Coronary artery (tissue), 2 donors: ENCODE results near the gene VCX.
"Not testable (repeated sequence)": the region's sequence is repeated elsewhere in the genome, so short reads cannot be mapped to it uniquely, and the experiment has no call there.

Experiments used
- DNase-seq: peaks from one replicate; pipeline ENCODE4 v3.0.0-alpha.2; 2017; ENCODE audit warnings: low spot score
- H3K27ac ChIP-seq, 2 donors: fragments of 200-600 bp; sonication (generic); one replicate each; pipeline ENCODE4 v1.5.1; 2016 to 2019
- H3K4me3 ChIP-seq: fragments of 200-600 bp; sonication (generic); 2 replicates; pipeline ENCODE4 v1.5.1; 2016; ENCODE audit warnings: mild to moderate bottlenecking, moderate library complexity
- CTCF ChIP-seq: fragments of 200-600 bp; sonication (generic); IDR thresholded peaks from one replicate; pipeline ENCODE4 v1.5.1; 2019; ENCODE audit warnings: antibody characterized with exemption

VCX gene

DNA sequence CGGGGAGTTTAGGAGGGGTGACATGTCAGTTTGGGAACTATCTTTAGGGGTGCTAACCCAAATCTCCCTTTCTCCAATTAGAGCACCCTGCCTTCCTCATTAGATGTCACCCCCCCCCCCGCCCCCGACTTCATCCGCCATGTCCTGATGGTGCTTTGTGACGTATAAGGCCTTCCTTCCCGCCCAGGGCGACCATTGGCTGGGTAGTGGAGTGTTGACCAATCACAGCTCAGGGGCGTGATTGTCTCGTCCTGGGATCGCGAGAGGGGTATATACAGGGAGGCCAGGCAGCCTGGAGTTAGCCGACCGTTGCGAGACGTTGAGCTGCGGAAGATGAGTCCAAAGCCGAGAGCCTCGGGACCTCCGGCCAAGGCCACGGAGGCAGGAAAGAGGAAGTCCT lies at the start of gene VCX:
VCX (plus strand) TSS at position 301 of the 400 bp plus-strand sequence; CDS start at position 334, 33 bp downstream.
- not testable (repeated sequence) for H3K27ac ChIP-seq, H3K4me3 ChIP-seq, DNase-seq

DNA sequence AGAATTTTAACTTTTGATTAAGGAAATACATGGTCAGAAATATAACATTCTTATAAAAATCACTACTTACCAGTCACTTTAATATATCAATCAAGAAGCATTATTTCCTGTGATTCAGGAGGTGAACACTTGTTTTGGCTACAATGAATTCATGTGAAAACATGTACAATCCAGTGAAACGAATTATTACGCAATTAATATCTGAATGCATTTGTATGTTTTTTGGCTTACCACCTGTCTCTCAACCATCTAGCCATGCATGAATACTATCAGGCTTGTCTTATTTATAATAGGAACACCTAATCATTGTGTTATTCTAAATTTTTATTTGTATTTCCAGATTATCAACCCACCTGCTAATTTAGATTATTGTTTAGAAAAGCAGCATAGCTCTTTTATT lies 44.6 kb upstream of the VCX start:
- no peak for DNase-seq
- Histone ChIP-seq H3K27ac (no peak overlapping the region), H3K4me3 (no peak overlapping the region)
- no peak for TF ChIP-seq CTCF

DNA sequence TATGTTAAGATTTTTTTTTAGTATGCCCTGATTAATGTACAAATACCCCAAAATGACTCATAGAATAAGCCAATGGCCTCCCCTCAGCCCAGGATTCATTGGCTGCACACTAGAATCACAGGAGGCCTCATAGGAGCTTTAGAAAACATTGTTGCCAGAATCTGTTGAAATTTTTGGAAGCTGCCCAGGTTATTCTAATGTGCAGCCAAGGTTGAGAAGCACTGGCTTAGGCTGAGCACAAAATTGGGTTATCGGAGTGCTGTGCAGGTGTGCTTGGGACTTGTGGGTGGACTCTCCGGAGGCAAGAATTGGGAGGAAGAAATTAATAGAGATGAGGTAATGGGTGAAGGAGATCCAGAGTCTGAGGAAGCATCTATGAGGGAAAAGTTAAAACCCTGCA lies 41.3 kb upstream of the VCX start:
- Histone ChIP-seq H3K27ac (no peak overlapping the region), H3K4me3 (no peak overlapping the region)
- DNase-seq = no peak
- no peak for TF ChIP-seq CTCF

DNA sequence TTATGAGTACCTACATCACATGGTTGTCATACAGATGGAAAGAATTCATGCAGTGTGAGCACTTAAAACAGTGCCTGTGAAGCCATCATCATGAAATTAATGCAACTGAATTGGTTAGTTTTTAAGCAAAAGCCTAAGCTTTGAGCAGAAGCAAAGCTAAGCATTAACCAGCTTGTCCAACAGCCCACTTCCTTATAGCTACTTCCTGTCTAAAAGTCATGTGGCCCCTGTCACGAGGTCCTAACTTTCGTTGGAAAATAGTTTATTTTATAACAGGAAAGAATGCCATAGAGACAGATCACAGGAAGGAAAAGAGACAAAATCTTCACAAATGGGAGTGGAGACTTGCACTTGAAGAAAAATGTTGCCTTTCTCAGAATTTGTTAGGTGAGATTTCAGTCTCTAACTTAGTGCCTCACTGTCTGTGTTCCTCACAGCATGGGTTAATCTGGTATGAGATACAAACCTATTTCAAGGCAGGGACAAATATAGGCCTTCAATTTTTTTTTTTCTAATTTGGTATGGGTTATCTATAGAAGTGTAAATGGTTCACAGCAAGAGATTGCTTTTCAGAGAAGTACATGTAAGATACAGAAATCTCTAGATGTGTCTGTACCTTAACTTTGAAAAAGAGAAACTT lies 27.7 kb upstream of the VCX start:
- no peak overlapping the region for H3K27ac ChIP-seq
- DNase-seq = no peak
- no peak for TF ChIP-seq CTCF
- H3K4me3 ChIP-seq = no peak overlapping the region

DNA sequence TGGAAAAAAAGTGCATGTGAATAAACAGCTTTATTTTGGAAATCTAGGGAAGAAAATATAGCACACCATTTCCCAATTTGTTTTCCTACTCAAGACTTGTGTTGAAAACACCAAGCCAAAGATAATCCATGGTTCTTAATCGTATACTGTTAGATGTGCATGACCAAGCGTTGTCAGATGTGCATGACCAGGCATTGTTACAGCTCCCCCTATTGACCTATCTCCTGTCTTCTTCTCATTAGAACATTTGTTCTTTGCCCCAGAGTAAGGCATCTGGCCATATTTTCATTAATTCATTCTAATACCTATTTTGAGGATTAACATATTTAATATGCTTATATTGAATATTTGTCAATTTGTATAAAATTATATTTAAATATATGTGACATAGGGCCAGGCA lies 14.4 kb upstream of the VCX start:
- TF ChIP-seq CTCF = no peak
- H3K27ac ChIP-seq = no peak overlapping the region

GRCh38 chrX:7841084-7841805 lies 1.7 kb upstream of the VCX start:
- H3K4me3 ChIP-seq = no peak overlapping the region
- no peak for DNase-seq
- no peak overlapping the region for H3K27ac ChIP-seq
- no peak for TF ChIP-seq CTCF

More for the DNA sequence above, 14.4 kb upstream of the VCX start:
- DNase-seq = no peak
- no peak overlapping the region for H3K4me3 ChIP-seq

- no peak for DNase-seq
- no peak overlapping the region for H3K4me3 ChIP-seq
- TF ChIP-seq CTCF = no peak
- no peak overlapping the region for H3K27ac ChIP-seq
These were observed 9.2 kb downstream of the VCX start for GRCh38 chrX:7852166-7852565.
